Esophagus (tissue), 2 donors: ENCODE results near the gene PTPRT. TPM values are rescaled to one million over a fixed set of nuclear protein-coding genes. Genes with fewer than 3 reads are reported as not detected.

Experiments
- H3K27ac ChIP-seq, 2 donors: one replicate each; pipeline ENCODE4 v1.5.1; 2013; ENCODE audit warnings: low read depth in 2 of 2, mild to moderate bottlenecking in 2 of 2, inconsistent platforms in 1 of 2, low read length in 1 of 2, moderate library complexity in 1 of 2
- H3K27me3 ChIP-seq, 2 donors: one replicate each; pipeline ENCODE4 v1.6.1; 2013; ENCODE audit warnings: low read length in 2 of 2, control low read depth in 1 of 2, mild to moderate bottlenecking in 1 of 2; ENCODE audit not compliant: insufficient read depth in 2 of 2, control insufficient read depth in 1 of 2
- H3K36me3 ChIP-seq, 2 donors: one replicate each; pipeline ENCODE4 v1.6.1; 2013; ENCODE audit warnings: low read length in 1 of 2; ENCODE audit not compliant: control insufficient read depth in 2 of 2, insufficient read depth in 2 of 2
- H3K4me1 ChIP-seq, 2 donors: one replicate each; pipeline ENCODE4 v1.6.1; 2013; ENCODE audit warnings: low read length in 1 of 2; ENCODE audit not compliant: control insufficient read depth in 2 of 2, insufficient read depth in 2 of 2
- H3K4me3 ChIP-seq, 2 donors: one replicate each; pipeline ENCODE4 v1.5.1; 2013; ENCODE audit warnings: low read length in 2 of 2, mild to moderate bottlenecking in 2 of 2, low read depth in 1 of 2, moderate library complexity in 1 of 2
- H3K9me3 ChIP-seq, 2 donors: one replicate each; pipeline ENCODE4 v1.6.1; 2013; ENCODE audit warnings: mild to moderate bottlenecking in 2 of 2, low read depth in 1 of 2, low read length in 1 of 2, moderate library complexity in 1 of 2; ENCODE audit not compliant: control insufficient read depth in 2 of 2, insufficient read depth in 1 of 2
- WGBS, 2 donors: extraction: QIAGEN DNeasy Blood & Tissue Kit; methylation state at CpG; one replicate each; pipeline ENCODE4 v1.1.7; 2013; 5-methylcytosine and 5-hydroxymethylcytosine counted together
- polyA plus RNA-seq, 2 donors: library from polyadenylated mRNA; stranded (reverse); fragments of 200-250 nt; gene quantifications; one replicate each; pipeline ENCODE4 v1.2.3, GENCODE V29; 2013
- donor health status: healthy with polysubstance abuse.
- donor health status: Bipolar disorder and iron deficiency.

The PTPRT gene
- polyA plus RNA-seq, 2 donors, result under 0.01 TPM

GRCh38 chr20:43052532-43052931 lies 137.2 kb downstream of the PTPRT start:
- Histone ChIP-seq H3K4me3 (no peak overlapping the region), H3K27me3 (no peaks in the 10 kb centered on the region), H3K27ac (no peak overlapping the region), H3K36me3 (no peaks in the 10 kb centered on the region), H3K9me3 (peaks cover 2 to 6% of the 10 kb centered on the region in 2 donors), H3K4me1 (no peaks in the 10 kb centered on the region)
- WGBS, 2 donors, result 58 to 63% methylated on average over 1 of the region's 1 CpG

GRCh38 chr20:43046966-43047365 lies 142.7 kb downstream of the PTPRT start:
- H3K4me3 ChIP-seq, result no peak overlapping the region
- peaks cover 0 to 7% of the 10 kb centered on the region in 2 donors for H3K9me3 ChIP-seq
- 32 to 46% methylated on average over 7 of the region's 7 CpGs for WGBS, 2 donors
- H3K36me3 ChIP-seq, result no peaks in the 10 kb centered on the region
- H3K4me1 ChIP-seq, result no peaks in the 10 kb centered on the region
- no peak overlapping the region for H3K27ac ChIP-seq
- H3K27me3 ChIP-seq, result no peaks in the 10 kb centered on the region

- 50 to 55% methylated on average over 4 of the region's 4 CpGs for WGBS, 2 donors
- H3K9me3 ChIP-seq, result peaks cover 3% of the 10 kb centered on the region in 2 donors
- no peak overlapping the region for H3K4me3 ChIP-seq
- no peaks in the 10 kb centered on the region for H3K4me1 ChIP-seq
- no peaks in the 10 kb centered on the region for H3K27me3 ChIP-seq
- no peaks in the 10 kb centered on the region for H3K36me3 ChIP-seq
- no peak overlapping the region for H3K27ac ChIP-seq
Observed at GRCh38 chr20:43043887-43044286, 145.8 kb downstream of the PTPRT start.

- H3K4me3 ChIP-seq, result no peak overlapping the region
- H3K36me3 ChIP-seq, result no peaks in the 10 kb centered on the region
- peaks cover 3% of the 10 kb centered on the region in 2 donors for H3K9me3 ChIP-seq
- H3K27me3 ChIP-seq, result no peaks in the 10 kb centered on the region
- no peaks in the 10 kb centered on the region for H3K4me1 ChIP-seq
- H3K27ac ChIP-seq, result no peak overlapping the region
- WGBS, 2 donors, result 20 to 21% methylated on average over 6 of the region's 6 CpGs
Observed at GRCh38 chr20:43040427-43040826, 149.3 kb downstream of the PTPRT start.

GRCh38 chr20:43037605-43038309 lies 151.9 kb downstream of the PTPRT start:
- peaks cover 2 to 3% of the 10 kb centered on the region in 2 donors for H3K9me3 ChIP-seq
- H3K27ac ChIP-seq, result no peak overlapping the region
- no peaks in the 10 kb centered on the region for H3K36me3 ChIP-seq
- no peaks in the 10 kb centered on the region for H3K27me3 ChIP-seq
- no peaks in the 10 kb centered on the region for H3K4me1 ChIP-seq
- H3K4me3 ChIP-seq, result no peak overlapping the region
- 67 to 74% methylated on average over 6 of the region's 6 CpGs for whole genome bisulfite sequencing, 2 donors

GRCh38 chr20:43034981-43035724 lies 154.6 kb downstream of the PTPRT start:
- 65 to 66% methylated on average over 9 of the region's 9 CpGs for WGBS, 2 donors
- no peaks in the 10 kb centered on the region for H3K36me3 ChIP-seq
- H3K4me1 ChIP-seq, result no peaks in the 10 kb centered on the region
- no peak overlapping the region for H3K27ac ChIP-seq
- peaks cover 0 to 7% of the 10 kb centered on the region in 2 donors for H3K9me3 ChIP-seq
- H3K27me3 ChIP-seq, result no peaks in the 10 kb centered on the region
- H3K4me3 ChIP-seq, result no peak overlapping the region

- no peaks in the 10 kb centered on the region for H3K4me1 ChIP-seq
- peaks cover 1 to 7% of the 10 kb centered on the region in 2 donors for H3K9me3 ChIP-seq
- no peak overlapping the region for H3K27ac ChIP-seq
- H3K27me3 ChIP-seq, result no peaks in the 10 kb centered on the region
- H3K36me3 ChIP-seq, result no peaks in the 10 kb centered on the region
- no peak overlapping the region for H3K4me3 ChIP-seq
- WGBS, 2 donors, result 52 to 56% methylated on average over 3 of the region's 3 CpGs
Observed at GRCh38 chr20:43032459-43032858, 157.2 kb downstream of the PTPRT start.

GRCh38 chr20:43029176-43029575 lies 160.5 kb downstream of the PTPRT start:
- 90% methylated on average over 8 of the region's 8 CpGs for WGBS, 2 donors
- no peak overlapping the region for H3K4me3 ChIP-seq
- no peaks in the 10 kb centered on the region for H3K36me3 ChIP-seq
- no peak overlapping the region for H3K27ac ChIP-seq
- peaks cover 2 to 7% of the 10 kb centered on the region in 2 donors for H3K9me3 ChIP-seq
- no peaks in the 10 kb centered on the region for H3K27me3 ChIP-seq
- H3K4me1 ChIP-seq, result no peaks in the 10 kb centered on the region

- Histone ChIP-seq H3K9me3 (peaks cover 2 to 7% of the 10 kb centered on the region in 2 donors), H3K27me3 (no peaks in the 10 kb centered on the region), H3K4me3 (no peak overlapping the region), H3K36me3 (no peaks in the 10 kb centered on the region), H3K27ac (no peak overlapping the region), H3K4me1 (no peaks in the 10 kb centered on the region)
- WGBS, 2 donors, result 45 to 55% methylated on average over 3 of the region's 3 CpGs
Observed at GRCh38 chr20:43028470-43028869, 161.2 kb downstream of the PTPRT start.
